Measurements from ENCODE around the gene GPHN. TPM values are rescaled to one million over a fixed set of nuclear protein-coding genes. Genes with fewer than 3 reads are reported as not detected.

Gene GPHN
- total and polyA plus RNA-seq, 2 of the 8 experiments (the other 6 are each of a cell fraction or from before 2014, with no cell fraction given): 6.0 to 16.0 TPM

DNA sequence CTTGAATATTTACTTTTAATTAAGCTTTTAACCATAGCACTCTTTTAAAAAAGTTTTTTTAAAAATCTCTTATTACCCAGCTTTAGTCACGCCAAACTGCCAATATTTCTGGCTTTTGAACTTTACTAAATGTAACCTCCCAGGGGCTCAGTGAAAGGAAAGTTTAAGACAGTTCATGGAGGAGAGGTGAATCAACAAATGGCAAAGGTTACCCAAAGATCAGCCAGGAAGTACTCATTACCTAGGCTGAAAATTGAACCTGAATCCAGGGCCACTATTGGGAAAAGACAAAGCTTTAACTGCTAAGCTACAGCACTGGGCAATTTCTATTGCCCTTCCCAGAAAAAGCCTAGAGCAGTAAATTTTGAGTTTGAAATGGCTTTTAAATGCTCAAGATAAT, 282.2 kb downstream of the GPHN start (continued):
- no peak for TF ChIP-seq POU5F1 (IDR thresholded peaks at IDR 0.05; ENCODE audit: low read depth, low read length)
- no peak for TF ChIP-seq TBP (IDR thresholded peaks at IDR 0.05; ENCODE audit: low read depth, low read length)
- TF ChIP-seq NRF1 (IDR thresholded peaks at IDR 0.05; ENCODE audit: low read depth, low read length): no peak
- TF ChIP-seq ATF2 (IDR thresholded peaks at IDR 0.05; ENCODE audit: low read length): no peak
- TF ChIP-seq HDAC2 (IDR thresholded peaks at IDR 0.05; ENCODE audit: borderline replicate concordance in 1 of 2, low read depth in 2 of 2, low read length in 2 of 2): no peak

Measured in H1 (cell line).